Stimulated activated naive CD8-positive, alpha-beta T cell treated with anti-CD3 and anti-CD28 coated beads, Interleukin-15, Interleukin-2, amounts not matched to agents 100 U/mL and 50 U/mL, for 24 hours (primary cell): ENCODE results near the gene CST8.
"Not testable (repeated sequence)": the region's sequence is repeated elsewhere in the genome, so short reads cannot be mapped to it uniquely, and the experiment has no call there.

Source experiments
- ATAC-seq: fragments of 150-1000 bp; cut with Tn5 transposase; one replicate; pipeline ENCODE4 v1.10.0; 2021
- DNase-seq: peaks from one replicate; pipeline ENCODE4 v3.0.0; 2021

Gene CST8

GRCh38 chr20:23490817-23491216 lies at the start of gene CST8:
Gene CST8 (plus strand): TSS chr20:23491117. CDS start chr20:23491668, 551 bp downstream.
- no peak for DNase-seq

GRCh38 chr20:23441850-23442313 lies 49.0 kb upstream of the CST8 start:
- peak; percentile 73 for DNase-seq
- peak; percentile 70 for ATAC-seq

More at GRCh38 chr20:23490817-23491216, at the start of gene CST8:
- ATAC-seq, result no peak

- ATAC-seq (no peak), DNase-seq (no peak)
Observed at GRCh38 chr20:23442436-23442835, 48.5 kb upstream of the CST8 start.

- DNase-seq (no peak), ATAC-seq (no peak)
Observed at GRCh38 chr20:23444859-23445258, 46.1 kb upstream of the CST8 start.

- no peak for ATAC-seq
- DNase-seq, result no peak
Observed at GRCh38 chr20:23445596-23446217, 45.2 kb upstream of the CST8 start.

GRCh38 chr20:23446505-23446904 lies 44.4 kb upstream of the CST8 start:
- ATAC-seq (no peak), DNase-seq (peak; percentile 59)

- DNase-seq (no peak), ATAC-seq (no peak)
Observed at GRCh38 chr20:23448167-23448566, 42.8 kb upstream of the CST8 start.

- no peak for ATAC-seq
- DNase-seq, result no peak
Observed at GRCh38 chr20:23449421-23449820, 41.5 kb upstream of the CST8 start.

- ATAC-seq, result no peak
Observed at GRCh38 chr20:23450877-23451276, 40.0 kb upstream of the CST8 start.

GRCh38 chr20:23451956-23452487 lies 38.9 kb upstream of the CST8 start:
- no peak for ATAC-seq

More at GRCh38 chr20:23450877-23451276, 40.0 kb upstream of the CST8 start:
- no peak for DNase-seq

GRCh38 chr20:23452776-23453175 lies 38.1 kb upstream of the CST8 start, which contains the start of gene CST11:
Gene CST11 (minus strand): TSS chr20:23452876. CDS start chr20:23452811, 65 bp downstream.
- no peak for ATAC-seq
- no peak for DNase-seq

More at GRCh38 chr20:23451956-23452487, 38.9 kb upstream of the CST8 start:
- no peak for DNase-seq

GRCh38 chr20:23453549-23454543 lies 37.1 kb upstream of the CST8 start:
- ATAC-seq (no peak), DNase-seq (no peak)

- no peak for ATAC-seq
- DNase-seq, result no peak
Observed at GRCh38 chr20:23454816-23455215, 36.1 kb upstream of the CST8 start.

- ATAC-seq (no peak), DNase-seq (no peak)
Observed at GRCh38 chr20:23455639-23456038, 35.3 kb upstream of the CST8 start.

GRCh38 chr20:23456409-23456808 lies 34.5 kb upstream of the CST8 start:
- no peak for DNase-seq
- ATAC-seq, result no peak

- DNase-seq, result no peak
- no peak for ATAC-seq
Observed at GRCh38 chr20:23456873-23457272, 34.0 kb upstream of the CST8 start.

GRCh38 chr20:23459461-23460150 lies 31.3 kb upstream of the CST8 start:
- DNase-seq, result no peak

GRCh38 chr20:23461180-23461579 lies 29.7 kb upstream of the CST8 start:
- peak; percentile 68 for ATAC-seq

More at GRCh38 chr20:23459461-23460150, 31.3 kb upstream of the CST8 start:
- peak; percentile 28 for ATAC-seq

GRCh38 chr20:23466961-23467360 lies 24.0 kb upstream of the CST8 start:
- DNase-seq, ATAC-seq: not testable (repeated sequence)

More at GRCh38 chr20:23461180-23461579, 29.7 kb upstream of the CST8 start:
- DNase-seq, result no peak

GRCh38 chr20:23472306-23472705 lies 18.6 kb upstream of the CST8 start:
- not testable (repeated sequence) for ATAC-seq, DNase-seq

GRCh38 chr20:23473293-23473692 lies 17.6 kb upstream of the CST8 start:
- not testable (repeated sequence) for DNase-seq, ATAC-seq

GRCh38 chr20:23475395-23475794 lies 15.5 kb upstream of the CST8 start:
- no peak for DNase-seq
- ATAC-seq, result no peak
